Suprapubic skin (tissue), 4 donors: ENCODE data around the gene PROP1.

Experiments used
- CTCF ChIP-seq, 2 donors: fragments of 200-600 bp in 1 of 2; fragments of 450-650 bp in 1 of 2; sonication (generic) in 1 of 2; IDR thresholded peaks; one replicate each; pipeline ENCODE4 v1.5.1; 2016 to 2019; ENCODE audit warnings: antibody characterized with exemption in 2 of 2, mild to moderate bottlenecking in 1 of 2, moderate library complexity in 1 of 2
- POLR2A ChIP-seq, 2 donors: fragments of 450-650 bp; IDR thresholded peaks; one replicate each; pipeline ENCODE4 v1.6.1; 2017; ENCODE audit warnings: antibody characterized with exemption in 2 of 2, mild to moderate bottlenecking in 2 of 2, moderate library complexity in 2 of 2
- POLR2AphosphoS5 ChIP-seq, 3 donors: sonication (generic); formaldehyde crosslinking; IDR thresholded peaks; one replicate each; pipeline ENCODE4 v1.6.1; 2017; ENCODE audit warnings: antibody characterized with exemption in 3 of 3

- TF ChIP-seq CTCF (IDR thresholded peaks at IDR 0.05) (no peak), POLR2AphosphoS5 (IDR thresholded peaks at IDR 0.05) (no peak), POLR2A (IDR thresholded peaks at IDR 0.05) (no peak)
Observed at GRCh38 chr5:177994063-177994462, 2.0 kb downstream of the PROP1 start.
